ENCODE data around the gene PRRG2.

PRRG2 gene

DNA sequence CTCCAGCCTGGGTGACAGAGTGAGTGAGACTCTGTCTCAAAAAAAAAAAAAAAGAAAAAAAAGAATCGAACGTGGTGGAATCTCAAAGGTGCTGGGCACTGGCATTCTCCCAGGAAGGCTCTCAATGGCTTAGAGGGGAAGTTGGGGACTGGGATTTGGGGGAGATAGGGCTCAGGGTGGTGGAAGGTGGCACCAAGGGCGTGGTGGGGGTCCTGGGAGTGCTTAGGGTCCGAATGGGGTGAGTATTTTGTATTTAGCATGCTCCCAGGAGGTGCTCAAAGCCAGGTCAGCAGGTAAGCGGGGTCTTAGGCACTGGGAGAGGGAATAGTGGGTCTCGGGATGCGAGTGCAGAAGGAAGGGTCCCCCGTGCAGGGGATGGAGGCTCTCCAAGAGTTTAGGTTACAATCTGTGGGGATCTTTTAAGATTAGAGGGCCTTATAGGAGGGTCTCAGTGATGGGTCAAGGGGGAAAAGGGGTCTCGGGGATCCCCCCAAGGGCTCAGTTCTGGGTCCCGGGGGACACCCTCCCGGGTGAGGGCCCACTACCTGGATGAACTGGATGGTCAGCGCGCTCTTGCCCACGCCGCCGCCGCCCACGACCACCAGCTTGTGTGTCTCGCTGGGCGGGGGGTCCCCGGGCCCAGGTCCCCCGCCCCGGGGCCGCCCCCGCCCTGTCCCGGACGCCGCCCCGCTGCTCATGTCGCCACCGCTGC lies 58.4 kb downstream of the PRRG2 start:
- no peak for DNase-seq (ENCODE audit: low read depth in 2 of 2)

GRCh38 chr19:49640113-49640898 lies 59.2 kb downstream of the PRRG2 start, which contains the start of gene RRAS:
RRAS (minus strand) TSS chr19:49640143; CDS start chr19:49640098, 45 bp downstream.
- peak; percentile 100 for DNase-seq (ENCODE audit: low read depth in 2 of 2)

Measured in stimulated activated CD4-positive, alpha-beta T cell treated with anti-CD3 and anti-CD28 coated beads, Interleukin-15, amount 100 ng/mL, for 48 hours (primary cell).